Sigmoid colon (tissue), 4 donors: ENCODE data around the gene RABEP2.

ENCODE experiments used
- EP300 ChIP-seq, 4 donors: sonication (generic); formaldehyde crosslinking; IDR thresholded peaks; one replicate each; pipeline ENCODE4 v1.6.1; 2017; ENCODE audit warnings: antibody characterized with exemption in 4 of 4
- TF ChIP-seq, protein P1 (sequence below), 4 experiments: fragments of 450-650 bp in 3 of 4; fragments of 200-600 bp in 1 of 4; IDR thresholded peaks; one replicate each; pipeline ENCODE4 v1.5.1; 2016 to 2019; ENCODE audit warnings: antibody characterized with exemption in 4 of 4, mild to moderate bottlenecking in 3 of 4, moderate library complexity in 2 of 4

DNA sequence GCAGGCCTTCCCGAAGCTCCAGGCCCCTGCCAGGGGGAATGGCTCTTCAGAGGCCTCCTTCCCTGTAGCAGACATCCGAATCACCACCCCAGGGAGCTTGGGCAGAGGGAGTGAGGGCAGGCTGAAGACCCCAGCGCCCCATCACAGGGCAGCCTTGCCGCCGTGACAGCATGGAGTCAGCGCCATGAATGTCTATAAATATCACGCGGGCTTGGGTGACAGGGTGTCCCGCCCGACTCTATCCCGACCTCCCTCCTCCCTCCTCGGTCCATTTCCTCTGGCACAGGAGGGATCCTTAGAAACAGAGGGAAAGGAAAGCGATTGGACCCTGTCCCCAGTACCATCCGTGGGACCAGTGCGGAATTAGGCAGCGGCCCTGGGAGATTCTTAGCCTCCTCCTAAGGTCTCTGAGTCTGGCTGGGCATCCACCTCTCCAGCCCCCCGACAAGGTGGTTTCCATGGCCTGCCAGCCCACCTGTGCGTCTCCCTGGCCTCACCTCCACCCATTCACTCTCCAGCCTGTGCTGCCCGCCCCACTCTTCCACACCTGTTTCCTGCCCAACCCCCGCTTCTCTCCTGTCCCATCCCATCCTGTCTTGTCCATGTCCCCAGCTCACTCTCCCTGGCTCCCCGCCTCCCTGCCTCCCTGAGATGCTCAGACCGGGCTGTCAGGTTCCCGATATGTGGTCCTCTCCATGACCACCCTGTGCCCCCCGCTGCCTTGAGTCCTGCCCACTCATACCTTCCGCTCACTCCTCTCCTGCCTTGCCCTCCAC is 41.6 kb downstream of the RABEP2 start:
- no peak for TF ChIP-seq EP300 (IDR thresholded peaks at IDR 0.05)
- TF ChIP-seq, protein P1, sequence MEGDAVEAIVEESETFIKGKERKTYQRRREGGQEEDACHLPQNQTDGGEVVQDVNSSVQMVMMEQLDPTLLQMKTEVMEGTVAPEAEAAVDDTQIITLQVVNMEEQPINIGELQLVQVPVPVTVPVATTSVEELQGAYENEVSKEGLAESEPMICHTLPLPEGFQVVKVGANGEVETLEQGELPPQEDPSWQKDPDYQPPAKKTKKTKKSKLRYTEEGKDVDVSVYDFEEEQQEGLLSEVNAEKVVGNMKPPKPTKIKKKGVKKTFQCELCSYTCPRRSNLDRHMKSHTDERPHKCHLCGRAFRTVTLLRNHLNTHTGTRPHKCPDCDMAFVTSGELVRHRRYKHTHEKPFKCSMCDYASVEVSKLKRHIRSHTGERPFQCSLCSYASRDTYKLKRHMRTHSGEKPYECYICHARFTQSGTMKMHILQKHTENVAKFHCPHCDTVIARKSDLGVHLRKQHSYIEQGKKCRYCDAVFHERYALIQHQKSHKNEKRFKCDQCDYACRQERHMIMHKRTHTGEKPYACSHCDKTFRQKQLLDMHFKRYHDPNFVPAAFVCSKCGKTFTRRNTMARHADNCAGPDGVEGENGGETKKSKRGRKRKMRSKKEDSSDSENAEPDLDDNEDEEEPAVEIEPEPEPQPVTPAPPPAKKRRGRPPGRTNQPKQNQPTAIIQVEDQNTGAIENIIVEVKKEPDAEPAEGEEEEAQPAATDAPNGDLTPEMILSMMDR (IDR thresholded peaks at IDR 0.05) = no peak
